GM12801 (cell line): ENCODE measurements around the gene IRF7.

ENCODE experiments used
- TF ChIP-seq, protein P1 (sequence below): IDR thresholded peaks from one replicate; pipeline ENCODE4 v1.5.1; 2011; ENCODE audit warnings: control low read depth; ENCODE audit not compliant: insufficient read length; ENCODE audit errors: extremely low read depth

The IRF7 gene

DNA sequence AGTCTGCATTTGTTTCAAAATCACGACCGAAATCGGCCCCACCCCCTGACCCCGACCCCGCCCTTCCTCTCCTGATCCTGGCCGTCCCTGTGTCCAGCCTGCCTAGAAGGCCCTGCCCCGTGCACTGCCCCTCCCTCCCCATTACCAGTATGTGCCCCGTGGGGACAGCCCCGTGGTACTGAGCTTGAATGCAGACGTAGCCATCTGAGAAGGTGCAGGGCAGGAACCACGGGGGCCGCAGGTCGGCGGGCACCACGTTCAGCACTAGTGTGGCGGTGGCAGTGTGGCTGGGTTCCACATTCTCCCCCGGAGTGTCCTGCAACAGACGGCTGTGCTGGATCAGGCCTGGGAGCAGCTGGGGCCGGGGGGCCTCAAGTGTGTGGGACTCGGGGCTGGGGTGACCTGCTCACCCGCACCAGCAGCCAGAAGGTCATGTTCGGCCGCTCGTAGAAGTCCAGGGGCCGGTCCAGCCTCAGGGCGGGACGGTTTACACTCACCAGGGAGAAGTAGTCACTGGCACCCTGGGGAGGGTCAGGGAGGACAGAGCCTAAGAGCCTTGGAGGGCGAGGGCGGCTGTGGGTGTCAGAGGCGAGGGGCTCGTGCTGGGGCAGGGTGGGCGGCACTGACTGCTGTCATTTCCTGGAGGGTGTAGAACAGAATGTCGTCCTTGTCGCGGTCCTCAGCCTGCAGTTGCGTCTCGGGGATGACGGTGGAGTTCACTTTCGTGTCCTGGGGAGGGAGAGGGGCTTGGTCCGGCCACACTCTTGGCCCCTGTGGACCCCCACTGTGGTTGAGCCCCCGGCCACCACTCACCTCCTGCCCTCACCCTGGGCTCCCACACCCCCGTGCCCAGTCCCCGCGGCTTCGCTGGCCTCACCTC lies 5.4 kb upstream of the IRF7 start:
- TF ChIP-seq, protein P1, sequence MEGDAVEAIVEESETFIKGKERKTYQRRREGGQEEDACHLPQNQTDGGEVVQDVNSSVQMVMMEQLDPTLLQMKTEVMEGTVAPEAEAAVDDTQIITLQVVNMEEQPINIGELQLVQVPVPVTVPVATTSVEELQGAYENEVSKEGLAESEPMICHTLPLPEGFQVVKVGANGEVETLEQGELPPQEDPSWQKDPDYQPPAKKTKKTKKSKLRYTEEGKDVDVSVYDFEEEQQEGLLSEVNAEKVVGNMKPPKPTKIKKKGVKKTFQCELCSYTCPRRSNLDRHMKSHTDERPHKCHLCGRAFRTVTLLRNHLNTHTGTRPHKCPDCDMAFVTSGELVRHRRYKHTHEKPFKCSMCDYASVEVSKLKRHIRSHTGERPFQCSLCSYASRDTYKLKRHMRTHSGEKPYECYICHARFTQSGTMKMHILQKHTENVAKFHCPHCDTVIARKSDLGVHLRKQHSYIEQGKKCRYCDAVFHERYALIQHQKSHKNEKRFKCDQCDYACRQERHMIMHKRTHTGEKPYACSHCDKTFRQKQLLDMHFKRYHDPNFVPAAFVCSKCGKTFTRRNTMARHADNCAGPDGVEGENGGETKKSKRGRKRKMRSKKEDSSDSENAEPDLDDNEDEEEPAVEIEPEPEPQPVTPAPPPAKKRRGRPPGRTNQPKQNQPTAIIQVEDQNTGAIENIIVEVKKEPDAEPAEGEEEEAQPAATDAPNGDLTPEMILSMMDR: no peak

DNA sequence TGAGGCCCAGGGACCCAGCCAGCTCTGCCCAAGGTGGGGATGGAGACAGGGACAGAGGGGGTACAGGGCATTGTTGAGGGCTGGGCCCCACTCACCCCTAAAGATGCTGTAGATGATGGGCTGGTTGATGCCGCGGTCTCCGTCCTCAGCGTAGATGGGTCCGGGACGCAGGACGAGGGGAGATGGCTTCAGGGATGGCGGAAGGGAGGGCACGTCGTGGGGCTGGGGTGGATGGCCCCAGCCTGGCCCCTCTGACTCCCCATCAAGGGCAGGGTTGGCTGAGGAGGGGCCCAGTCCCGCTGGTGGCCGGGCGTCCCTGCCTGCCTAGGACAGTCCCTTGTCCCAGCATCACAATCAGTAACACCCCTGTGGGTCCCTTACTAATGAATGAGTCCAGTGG lies 4.5 kb upstream of the IRF7 start:
- TF ChIP-seq, protein P1: no peak

DNA sequence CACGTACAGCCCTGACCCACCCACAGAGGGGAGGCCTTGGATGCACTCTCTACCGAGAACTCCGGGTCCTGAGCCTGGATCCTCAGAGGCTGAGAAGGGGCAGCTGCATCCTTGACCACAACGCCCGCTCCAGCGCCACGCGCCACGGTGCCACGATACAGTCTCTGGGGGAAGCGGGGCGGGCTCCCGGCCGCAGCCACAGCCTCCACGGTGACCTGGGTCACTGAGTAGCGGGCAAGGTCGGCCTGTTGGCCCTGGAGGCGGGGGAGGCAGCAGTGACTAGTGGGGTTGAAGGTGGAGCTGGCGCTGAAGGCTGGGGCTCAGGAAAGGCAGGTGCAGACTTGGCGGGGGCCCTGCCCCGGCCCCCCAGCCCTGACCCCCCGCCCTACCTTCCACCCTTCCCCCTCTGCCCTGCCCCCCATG lies 3.9 kb upstream of the IRF7 start:
- TF ChIP-seq, protein P1: no peak

DNA sequence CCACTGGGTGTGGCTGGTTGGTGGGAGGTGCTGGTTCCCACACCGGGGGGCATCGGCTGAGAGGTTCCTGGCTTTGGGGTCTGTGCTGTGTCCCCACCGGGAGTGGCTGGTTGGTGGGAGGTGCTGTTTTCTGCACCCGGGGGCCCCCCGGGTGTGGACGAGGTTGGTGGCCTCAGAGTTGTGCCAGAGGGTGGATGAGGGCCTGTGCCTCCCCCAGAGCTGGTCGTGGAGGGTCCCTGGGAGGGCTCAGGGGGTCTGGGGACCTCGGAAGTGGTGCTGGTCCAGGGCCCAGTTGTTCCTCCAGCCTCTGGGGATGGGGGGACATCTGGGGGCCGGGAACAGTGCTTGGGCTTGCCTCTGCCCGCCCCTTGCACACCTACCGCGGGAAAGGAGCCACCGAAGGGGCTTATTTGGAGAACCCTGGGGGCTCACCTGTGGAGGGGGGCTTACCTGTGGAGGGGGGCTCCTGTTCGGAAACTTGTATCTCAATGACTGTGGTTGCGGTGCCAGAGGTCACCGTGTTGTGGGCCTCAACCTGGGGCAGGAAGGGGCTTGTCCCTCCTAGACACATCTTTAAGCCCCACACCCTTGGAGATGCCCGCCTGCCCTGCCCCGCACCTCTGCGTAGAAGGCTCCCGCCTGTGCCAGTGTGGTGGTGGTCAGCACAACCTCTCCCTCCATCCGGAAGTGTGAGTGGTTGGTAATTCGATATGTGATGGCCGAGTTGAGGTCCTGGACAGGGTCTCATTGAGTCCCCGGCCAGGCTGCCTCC lies 3.3 kb upstream of the IRF7 start:
- TF ChIP-seq, protein P1: no peak

DNA sequence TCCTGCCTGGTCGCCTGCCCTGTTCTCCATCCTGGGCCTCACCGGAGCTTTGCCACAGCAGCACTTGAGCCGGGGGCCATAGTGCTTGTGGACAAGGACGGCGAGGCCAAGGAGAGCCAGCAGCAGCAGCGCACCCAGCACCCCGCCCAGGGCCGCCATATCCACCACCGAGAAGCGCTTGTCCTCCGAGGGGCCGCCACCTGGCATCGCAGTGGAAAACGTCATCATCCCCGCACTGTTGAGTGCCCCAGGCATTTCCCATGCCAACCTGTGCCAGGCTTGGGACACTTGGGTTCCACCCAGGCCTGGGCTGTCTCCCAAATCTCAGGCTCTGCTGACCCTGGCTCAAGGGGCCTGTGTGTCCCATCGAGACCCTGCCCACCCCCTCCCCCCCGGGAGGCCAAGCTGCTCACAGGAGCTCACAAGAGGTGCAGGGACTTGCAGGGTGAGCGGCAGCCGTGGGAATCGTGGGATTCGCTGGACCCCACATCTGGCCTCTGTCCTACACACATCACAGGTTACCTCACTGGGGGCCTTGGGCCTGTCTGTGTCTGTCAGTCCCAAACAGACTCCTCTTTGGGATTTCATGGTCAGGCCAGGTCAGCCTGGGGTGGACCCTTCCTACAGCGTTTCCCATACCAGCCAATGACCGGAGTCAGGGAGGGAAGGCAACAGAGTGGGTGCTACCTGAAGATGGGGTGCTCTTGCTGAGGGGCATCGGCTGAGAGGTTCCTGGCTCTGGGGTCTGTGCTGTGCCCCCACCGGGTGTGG lies 2.3 kb upstream of the IRF7 start:
- TF ChIP-seq, protein P1: no peak

DNA sequence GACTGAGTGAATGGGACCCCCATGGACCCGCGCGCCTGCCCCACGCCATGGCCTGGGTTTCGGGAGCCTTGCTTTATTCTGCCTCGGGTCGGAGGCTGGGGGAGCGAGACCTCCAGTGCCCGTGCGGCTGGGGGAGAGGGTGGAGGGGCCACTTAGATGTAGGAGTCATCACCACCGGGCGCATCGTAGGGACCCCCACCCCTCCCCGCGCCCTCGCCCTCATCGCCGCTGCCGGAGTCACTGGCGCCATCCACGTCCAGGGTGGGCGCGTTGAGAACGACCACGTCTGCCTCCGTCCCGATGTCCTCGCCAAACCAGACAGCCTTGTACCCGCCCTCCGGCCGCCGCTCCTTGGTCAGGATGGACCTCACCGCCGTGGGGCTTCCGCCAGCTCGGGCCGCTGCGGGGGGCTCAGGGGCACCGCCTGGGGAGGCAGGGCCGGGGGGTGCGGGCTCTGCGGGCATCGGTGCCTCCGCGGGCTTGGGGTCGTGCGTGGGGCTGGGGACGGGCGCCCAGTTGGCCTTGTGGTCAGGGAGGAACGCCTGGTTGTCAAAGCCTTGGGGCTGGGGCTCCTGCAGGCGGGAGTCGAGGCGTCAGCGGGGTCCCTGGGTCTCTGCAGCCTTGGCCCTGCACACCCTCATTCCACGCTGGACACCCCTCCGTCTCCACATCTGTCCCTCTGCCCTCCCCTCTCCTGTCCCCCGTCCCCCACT lies 1.6 kb upstream of the IRF7 start:
- TF ChIP-seq, protein P1: no peak
